ENCODE data around the gene TMEM176A. TPM values are rescaled to one million over a fixed set of nuclear protein-coding genes. Genes with fewer than 3 reads are reported as not detected.
"Not testable (repeated sequence)": the region's sequence is repeated elsewhere in the genome, so short reads cannot be mapped to it uniquely, and the experiment has no call there.

TMEM176A gene
- polyA plus RNA-seq, 3 donors, result 80.7 to 126 (median 89.0) TPM

GRCh38 chr7:150807616-150808438, 7.3 kb downstream of the TMEM176A start:
- not testable (repeated sequence) for DNase-seq (ENCODE audit: low read depth in 3 of 3, low spot score in 2 of 3)

GRCh38 chr7:150814328-150815001, 13.9 kb downstream of the TMEM176A start:
- DNase-seq (ENCODE audit: low read depth in 3 of 3, low spot score in 2 of 3), result no peak

GRCh38 chr7:150818971-150819370, 18.4 kb downstream of the TMEM176A start:
- DNase-seq (ENCODE audit: low read depth in 3 of 3, low spot score in 2 of 3), result no peak

DNA sequence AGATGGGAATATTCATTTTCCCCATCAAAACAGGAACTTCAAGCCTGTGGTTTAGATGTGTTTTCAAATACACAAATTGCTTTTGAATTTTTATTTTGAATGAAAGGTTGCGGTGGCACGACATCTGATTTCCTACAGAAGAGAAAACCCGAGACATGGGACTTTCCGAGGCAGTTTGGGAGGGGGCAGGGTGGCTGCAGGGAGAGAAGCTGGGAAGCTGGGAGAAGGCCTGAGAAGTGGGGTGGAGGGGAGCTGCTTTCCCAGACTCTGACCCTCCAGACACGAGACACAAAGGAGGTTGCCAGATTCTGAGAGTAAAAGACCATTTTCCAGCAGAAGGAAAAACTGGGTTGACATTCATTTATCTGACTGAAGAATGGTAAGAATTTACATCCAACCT, 19.6 kb downstream of the TMEM176A start:
- DNase-seq (ENCODE audit: low read depth in 3 of 3, low spot score in 2 of 3), result no peak

GRCh38 chr7:150820578-150821198, 20.1 kb downstream of the TMEM176A start:
- no peak for DNase-seq (ENCODE audit: low read depth in 3 of 3, low spot score in 2 of 3)

GRCh38 chr7:150823043-150823442, 22.5 kb downstream of the TMEM176A start:
- no peak for DNase-seq (ENCODE audit: low read depth in 3 of 3, low spot score in 2 of 3)

- DNase-seq (ENCODE audit: low read depth in 3 of 3, low spot score in 2 of 3), result no peak
Measured at GRCh38 chr7:150823484-150824126, 23.0 kb downstream of the TMEM176A start.

DNA sequence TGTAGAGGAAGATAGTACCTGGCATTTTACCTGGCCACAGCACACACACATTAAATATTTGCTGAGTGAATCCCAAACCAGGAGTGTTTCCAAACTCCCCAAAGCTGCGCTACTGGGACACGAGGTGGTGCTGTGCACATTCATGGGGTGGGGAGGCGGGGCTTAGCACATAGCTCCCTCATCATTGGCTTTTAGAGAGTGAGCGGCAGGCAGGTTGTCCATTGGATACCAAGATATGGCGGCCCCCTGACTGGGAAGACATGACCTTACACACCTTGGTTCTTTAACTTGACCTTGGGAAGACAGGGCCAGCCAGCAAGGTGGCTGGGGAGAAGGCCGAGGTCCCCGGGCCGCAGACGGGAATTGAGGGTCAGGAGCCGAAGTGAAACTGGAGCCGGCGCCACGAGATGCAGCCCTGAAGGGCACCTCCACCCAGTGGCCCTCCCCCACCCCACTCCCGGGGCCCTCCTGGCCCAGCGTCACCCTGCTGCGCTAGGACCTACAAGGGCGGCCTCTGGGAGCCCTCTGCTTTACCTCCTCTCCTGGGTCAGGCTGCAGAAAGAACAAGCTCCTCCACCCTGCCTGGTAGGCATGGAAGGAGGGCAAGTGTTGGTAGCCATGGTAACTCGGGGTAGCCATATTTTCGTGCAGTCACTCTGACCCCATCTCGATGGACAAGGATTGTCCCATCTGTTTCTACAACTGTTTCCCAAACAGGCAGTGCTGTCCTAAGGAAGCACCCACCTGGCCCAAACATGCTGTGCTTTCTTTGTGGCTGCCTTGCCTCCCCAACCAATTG, 24.0 kb downstream of the TMEM176A start:
- DNase-seq (ENCODE audit: low read depth in 3 of 3, low spot score in 2 of 3), result no peak

- no peak for DNase-seq (ENCODE audit: low read depth in 3 of 3, low spot score in 2 of 3)
Measured at GRCh38 chr7:150826061-150826849, 25.7 kb downstream of the TMEM176A start.

DNA sequence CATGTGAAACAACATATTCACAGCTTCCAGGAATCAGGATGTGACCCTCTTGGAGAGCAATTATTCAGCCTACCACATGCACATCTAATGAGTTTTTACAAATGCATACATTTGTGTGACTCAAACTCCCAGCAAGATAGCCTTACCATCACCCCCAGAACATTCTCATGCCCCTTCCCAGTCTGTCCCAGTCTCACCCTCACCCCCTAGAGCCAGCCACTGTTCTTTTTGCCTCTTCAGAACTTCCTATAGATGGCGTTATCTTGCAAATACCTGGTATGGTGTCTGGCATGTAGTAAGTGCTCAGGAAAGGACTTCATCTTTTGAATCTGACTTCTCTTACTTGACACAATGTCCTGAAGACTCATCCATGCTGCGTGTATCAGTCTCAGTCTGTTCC, 27.8 kb downstream of the TMEM176A start:
- DNase-seq (ENCODE audit: low read depth in 3 of 3, low spot score in 2 of 3), result no peak

DNA sequence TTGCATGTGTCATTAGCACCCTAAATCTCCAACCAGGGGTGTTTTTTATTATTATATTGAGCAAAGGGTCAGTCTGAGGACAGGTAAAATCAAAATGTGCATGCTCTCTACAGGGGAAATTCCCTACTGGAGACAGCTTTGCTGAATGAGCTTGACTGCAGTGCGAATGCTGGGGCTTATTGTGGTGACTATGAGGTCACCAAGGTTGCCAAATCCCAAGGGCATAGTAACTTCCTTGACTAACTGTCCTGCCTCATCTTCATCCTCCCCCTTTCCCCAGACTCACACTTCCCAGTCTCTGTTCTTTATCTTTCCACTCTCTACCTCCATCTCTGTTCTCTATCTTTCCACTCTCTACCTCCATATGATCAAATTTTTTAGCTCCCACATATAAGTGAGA, 28.9 kb downstream of the TMEM176A start:
- DNase-seq (ENCODE audit: low read depth in 3 of 3, low spot score in 2 of 3), result no peak

DNA sequence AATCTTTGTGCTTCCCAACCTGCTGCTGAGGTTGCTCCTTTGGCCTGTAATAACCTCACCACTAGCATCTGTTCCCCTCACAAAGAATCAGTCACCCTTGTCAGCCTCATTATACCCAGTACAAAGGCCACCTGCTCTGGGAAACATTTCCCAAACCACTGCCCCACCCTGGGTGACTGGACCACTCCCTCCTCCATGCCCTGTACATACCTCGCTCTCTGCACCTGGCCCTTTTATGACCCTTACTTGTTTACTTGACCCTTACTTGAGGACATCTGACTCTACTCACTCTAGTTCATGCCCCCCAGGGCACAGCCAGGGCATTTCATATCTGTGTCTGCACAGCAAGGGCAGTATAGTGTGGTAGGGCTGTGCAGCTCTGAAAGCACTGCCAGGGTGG, 30.4 kb downstream of the TMEM176A start:
- DNase-seq (ENCODE audit: low read depth in 3 of 3, low spot score in 2 of 3), result no peak

DNA sequence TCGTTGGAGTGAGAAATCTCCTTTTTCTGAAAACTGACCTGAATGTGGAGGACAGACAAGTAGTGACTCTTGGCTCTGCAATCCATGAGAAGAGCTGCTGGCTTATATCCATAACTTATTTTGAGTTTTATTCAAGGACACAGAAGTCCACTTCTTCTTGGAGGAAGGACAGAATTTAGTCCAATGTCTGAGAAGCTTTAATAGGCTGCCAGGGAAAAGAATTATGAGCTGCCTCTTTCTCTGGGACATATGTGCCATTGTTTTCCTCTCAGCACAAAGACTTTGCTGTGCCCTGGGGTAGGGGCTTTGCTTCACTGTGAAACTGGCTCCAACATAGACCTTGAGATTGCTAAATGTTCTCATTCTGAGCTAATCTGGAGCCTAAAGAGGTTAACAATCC, 31.3 kb downstream of the TMEM176A start:
- DNase-seq (ENCODE audit: low read depth in 3 of 3, low spot score in 2 of 3), result no peak

- no peak for DNase-seq (ENCODE audit: low read depth in 3 of 3, low spot score in 2 of 3)
Measured at GRCh38 chr7:150835019-150835418, 34.5 kb downstream of the TMEM176A start.

GRCh38 chr7:150835702-150836280, 35.2 kb downstream of the TMEM176A start:
- no peak for DNase-seq (ENCODE audit: low read depth in 3 of 3, low spot score in 2 of 3)

GRCh38 chr7:150838965-150839650, 38.5 kb downstream of the TMEM176A start:
- no peak for DNase-seq (ENCODE audit: low read depth in 3 of 3, low spot score in 2 of 3)

GRCh38 chr7:150842018-150842417, 41.4 kb downstream of the TMEM176A start:
- no peak for DNase-seq (ENCODE audit: low read depth in 3 of 3, low spot score in 2 of 3)

DNA sequence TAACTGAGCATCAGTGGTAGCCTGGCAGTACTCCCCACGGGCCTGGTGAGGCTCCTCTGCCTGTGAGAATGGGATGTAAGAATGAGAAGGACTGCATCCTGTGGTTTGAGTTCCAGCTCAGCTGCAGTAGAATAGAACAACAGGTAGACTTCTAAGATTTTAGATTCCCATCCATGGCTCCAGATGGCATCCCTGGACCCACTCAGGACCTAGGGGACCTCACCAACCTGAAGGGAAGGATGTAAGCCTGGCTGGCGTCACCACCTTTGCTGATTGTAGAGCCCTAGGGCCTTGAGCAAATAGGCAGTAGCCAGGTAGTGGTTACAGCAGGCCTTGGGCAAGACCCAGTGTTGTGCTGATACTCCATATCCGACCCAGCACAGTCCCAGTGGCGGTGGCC, 42.1 kb downstream of the TMEM176A start:
- DNase-seq (ENCODE audit: low read depth in 3 of 3, low spot score in 2 of 3), result no peak

DNA sequence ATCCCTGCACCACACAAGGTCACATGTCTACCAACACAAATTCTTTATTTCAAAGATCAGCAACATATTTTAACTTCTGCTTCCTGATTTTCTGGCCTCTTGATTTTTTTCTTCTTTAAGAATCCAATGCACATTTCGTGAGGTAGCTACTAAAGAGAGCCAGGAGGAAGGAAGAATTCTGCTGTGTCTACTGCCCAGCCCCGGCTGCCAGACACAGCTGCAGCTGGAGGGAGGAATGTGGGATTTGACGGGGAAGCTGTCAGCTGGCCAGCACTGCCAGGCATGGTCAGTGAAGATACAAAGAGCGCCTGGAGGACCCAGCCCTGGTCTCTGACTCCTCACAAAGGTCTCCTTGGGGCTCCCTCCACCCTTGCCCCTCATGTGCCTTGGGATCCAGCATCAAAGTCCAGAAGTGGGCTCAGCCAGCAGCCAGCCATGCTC, 44.9 kb downstream of the TMEM176A start:
- DNase-seq (ENCODE audit: low read depth in 3 of 3, low spot score in 2 of 3), result no peak

Measured in right renal cortex interstitium (tissue), 3 donors.